Stimulated activated naive B cell treated with anti-CD40 and anti-IgM and Interleukin-4, amounts not matched to agents 10 μg/mL and 1 μg/mL and 100 μg/mL, for 72 hours (primary cell): ENCODE data around the gene TBX3.

Experiments used
- ATAC-seq, 2 donors: fragments of 150-1000 bp; cut with Tn5 transposase; replicated peaks; 2 replicates each; pipeline ENCODE4 v1.10.0; 2021; ENCODE audit warnings: moderate library complexity in 1 of 2
- DNase-seq: peaks from one replicate; pipeline ENCODE4 v3.0.0; 2021
- H3K27ac Mint-ChIP-seq: one replicate; pipeline ENCODE4 v1.8.0; 2022; ENCODE audit warnings: mild to moderate bottlenecking, mixed read lengths
- H3K27me3 Mint-ChIP-seq, 2 donors: one replicate each; pipeline ENCODE4 v1.8.0; 2022; ENCODE audit warnings: mixed read lengths in 2 of 2
- H3K36me3 Mint-ChIP-seq, 2 donors: one replicate each; pipeline ENCODE4 v1.8.0; 2022; ENCODE audit warnings: mixed read lengths in 2 of 2, mild to moderate bottlenecking in 1 of 2
- H3K4me1 Mint-ChIP-seq, 2 donors: one replicate each; pipeline ENCODE4 v1.8.0; 2022; ENCODE audit warnings: mixed read lengths in 2 of 2, mild to moderate bottlenecking in 1 of 2
- H3K4me3 Mint-ChIP-seq, 2 donors: one replicate each; pipeline ENCODE4 v1.8.0; 2022; ENCODE audit warnings: mild to moderate bottlenecking in 2 of 2, mixed read lengths in 2 of 2, moderate library complexity in 1 of 2
- H3K9me3 Mint-ChIP-seq, 2 donors: one replicate each; pipeline ENCODE4 v1.8.0; 2022; ENCODE audit warnings: mixed read lengths in 2 of 2, mild to moderate bottlenecking in 1 of 2

TBX3 gene

GRCh38 chr12:114682785-114683708 is 928 bp downstream of the TBX3 start:
- H3K36me3 Mint-ChIP-seq = peaks cover 0 to 12% of the 10 kb centered on the region in 2 donors
- H3K9me3 Mint-ChIP-seq = peaks cover 2 to 7% of the 10 kb centered on the region in 2 donors
- H3K27me3 Mint-ChIP-seq = peaks cover 83 to 92% of the 10 kb centered on the region in 2 donors
- peak overlapping the region; percentile 82 for H3K27ac Mint-ChIP-seq
- peak overlapping the region; percentile 82 to 84 for H3K4me3 Mint-ChIP-seq
- DNase-seq (no peak), ATAC-seq (no peak)
- H3K4me1 Mint-ChIP-seq = peaks cover 23 to 49% of the 10 kb centered on the region in 2 donors

- H3K4me1 Mint-ChIP-seq = peaks cover 23 to 48% of the 10 kb centered on the region in 2 donors
- H3K36me3 Mint-ChIP-seq = peaks cover 0 to 12% of the 10 kb centered on the region in 2 donors
- no peak for ATAC-seq
- H3K27me3 Mint-ChIP-seq = peaks cover 85 to 97% of the 10 kb centered on the region in 2 donors
- H3K9me3 Mint-ChIP-seq = peaks cover 2 to 7% of the 10 kb centered on the region in 2 donors
- peak overlapping the region; percentile 47 for H3K27ac Mint-ChIP-seq
- peak overlapping the region in 1 of 2 donors; percentile 84 for H3K4me3 Mint-ChIP-seq
- DNase-seq = no peak
These were observed 1.7 kb downstream of the TBX3 start for GRCh38 chr12:114682106-114682784.

- Mint-ChIP-seq H3K4me1 (peaks cover 20 to 39% of the 10 kb centered on the region in 2 donors), H3K27me3 (peaks cover 80 to 96% of the 10 kb centered on the region in 2 donors), H3K4me3 (no peak overlapping the region), H3K36me3 (peaks cover 0 to 12% of the 10 kb centered on the region in 2 donors), H3K27ac (no peak overlapping the region), H3K9me3 (peaks cover 0 to 2% of the 10 kb centered on the region in 2 donors)
- ATAC-seq (no peak), DNase-seq (no peak)
These were observed 2.7 kb downstream of the TBX3 start for GRCh38 chr12:114681116-114681871.

GRCh38 chr12:114680604-114681069 is 3.3 kb downstream of the TBX3 start:
- H3K4me3 Mint-ChIP-seq = no peak overlapping the region
- H3K27ac Mint-ChIP-seq = no peak overlapping the region
- ATAC-seq (no peak), DNase-seq (no peak)
- H3K27me3 Mint-ChIP-seq = peaks cover 79 to 96% of the 10 kb centered on the region in 2 donors
- no peaks in the 10 kb centered on the region for H3K9me3 Mint-ChIP-seq
- H3K4me1 Mint-ChIP-seq = peaks cover 16 to 35% of the 10 kb centered on the region in 2 donors
- H3K36me3 Mint-ChIP-seq = peaks cover 0 to 9% of the 10 kb centered on the region in 2 donors

GRCh38 chr12:114679942-114680341 is 4.0 kb downstream of the TBX3 start:
- no peaks in the 10 kb centered on the region for H3K9me3 Mint-ChIP-seq
- no peak overlapping the region for H3K4me3 Mint-ChIP-seq
- peaks cover 78 to 96% of the 10 kb centered on the region in 2 donors for H3K27me3 Mint-ChIP-seq
- peaks cover 15 to 30% of the 10 kb centered on the region in 2 donors for H3K4me1 Mint-ChIP-seq
- H3K36me3 Mint-ChIP-seq = peaks cover 0 to 9% of the 10 kb centered on the region in 2 donors
- no peak overlapping the region for H3K27ac Mint-ChIP-seq
- DNase-seq (no peak), ATAC-seq (no peak)

- H3K27ac Mint-ChIP-seq = peak overlapping the region; percentile 34
- no peak for DNase-seq
- peaks cover 80 to 96% of the 10 kb centered on the region in 2 donors for H3K27me3 Mint-ChIP-seq
- no peak overlapping the region for H3K4me3 Mint-ChIP-seq
- H3K36me3 Mint-ChIP-seq = peaks cover 0 to 9% of the 10 kb centered on the region in 2 donors
- H3K9me3 Mint-ChIP-seq = no peaks in the 10 kb centered on the region
- peaks cover 14 to 25% of the 10 kb centered on the region in 2 donors for H3K4me1 Mint-ChIP-seq
- ATAC-seq = no peak
These were observed 4.5 kb downstream of the TBX3 start for GRCh38 chr12:114679452-114679875.

GRCh38 chr12:114678718-114679117 is 5.3 kb downstream of the TBX3 start:
- Mint-ChIP-seq H3K27me3 (peaks cover 77 to 93% of the 10 kb centered on the region in 2 donors), H3K36me3 (peaks cover 0 to 2% of the 10 kb centered on the region in 2 donors), H3K9me3 (no peaks in the 10 kb centered on the region), H3K4me3 (no peak overlapping the region), H3K27ac (no peak overlapping the region), H3K4me1 (peaks cover 8 to 18% of the 10 kb centered on the region in 2 donors)
- no peak for DNase-seq
- no peak for ATAC-seq

GRCh38 chr12:114678028-114678427 is 5.9 kb downstream of the TBX3 start:
- ATAC-seq (no peak), DNase-seq (no peak)
- H3K4me3 Mint-ChIP-seq = no peak overlapping the region
- H3K4me1 Mint-ChIP-seq = peaks cover 3 to 11% of the 10 kb centered on the region in 2 donors
- no peak overlapping the region for H3K27ac Mint-ChIP-seq
- peaks cover 77 to 93% of the 10 kb centered on the region in 2 donors for H3K27me3 Mint-ChIP-seq
- H3K9me3 Mint-ChIP-seq = no peaks in the 10 kb centered on the region
- H3K36me3 Mint-ChIP-seq = no peaks in the 10 kb centered on the region

GRCh38 chr12:114676142-114676741 is 7.7 kb downstream of the TBX3 start:
- Mint-ChIP-seq H3K4me3 (no peak overlapping the region), H3K9me3 (no peaks in the 10 kb centered on the region), H3K27ac (no peak overlapping the region), H3K27me3 (peaks cover 82 to 94% of the 10 kb centered on the region in 2 donors), H3K4me1 (peaks cover 3 to 6% of the 10 kb centered on the region in 2 donors), H3K36me3 (no peaks in the 10 kb centered on the region)
- no peak for DNase-seq
- ATAC-seq = no peak

- Mint-ChIP-seq H3K27ac (no peak overlapping the region), H3K27me3 (peaks cover 78 to 91% of the 10 kb centered on the region in 2 donors), H3K9me3 (no peaks in the 10 kb centered on the region), H3K36me3 (no peaks in the 10 kb centered on the region), H3K4me3 (no peak overlapping the region), H3K4me1 (peaks cover 3 to 6% of the 10 kb centered on the region in 2 donors)
- DNase-seq (no peak), ATAC-seq (no peak)
These were observed 9.5 kb downstream of the TBX3 start for GRCh38 chr12:114674251-114675047.

GRCh38 chr12:114673901-114674250 is 10.1 kb downstream of the TBX3 start:
- H3K27me3 Mint-ChIP-seq = peaks cover 72 to 91% of the 10 kb centered on the region in 2 donors
- no peaks in the 10 kb centered on the region for H3K36me3 Mint-ChIP-seq
- no peak for ATAC-seq
- H3K9me3 Mint-ChIP-seq = no peaks in the 10 kb centered on the region
- no peak overlapping the region for H3K4me3 Mint-ChIP-seq
- peaks cover 3 to 6% of the 10 kb centered on the region in 2 donors for H3K4me1 Mint-ChIP-seq
- no peak overlapping the region for H3K27ac Mint-ChIP-seq
- DNase-seq = no peak

GRCh38 chr12:114673169-114673833 is 10.7 kb downstream of the TBX3 start:
- Mint-ChIP-seq H3K27ac (no peak overlapping the region), H3K9me3 (no peaks in the 10 kb centered on the region), H3K27me3 (peaks cover 70 to 91% of the 10 kb centered on the region in 2 donors), H3K4me3 (no peak overlapping the region), H3K36me3 (peaks cover 0 to under 1% of the 10 kb centered on the region in 2 donors), H3K4me1 (peaks cover 4 to 7% of the 10 kb centered on the region in 2 donors)
- no peak for DNase-seq
- ATAC-seq = no peak
